COLO668 (cell line): ENCODE results near the gene CIAO1.
"Not testable (repeated sequence)": the region's sequence is repeated elsewhere in the genome, so short reads cannot be mapped to it uniquely, and the experiment has no call there.

Source experiments
- DNase-seq: peaks from one replicate; lab custom pipeline; 2025; ENCODE audit not compliant: unreplicated experiment; lab: John Stamatoyannopoulos, UW

The CIAO1 gene

DNA sequence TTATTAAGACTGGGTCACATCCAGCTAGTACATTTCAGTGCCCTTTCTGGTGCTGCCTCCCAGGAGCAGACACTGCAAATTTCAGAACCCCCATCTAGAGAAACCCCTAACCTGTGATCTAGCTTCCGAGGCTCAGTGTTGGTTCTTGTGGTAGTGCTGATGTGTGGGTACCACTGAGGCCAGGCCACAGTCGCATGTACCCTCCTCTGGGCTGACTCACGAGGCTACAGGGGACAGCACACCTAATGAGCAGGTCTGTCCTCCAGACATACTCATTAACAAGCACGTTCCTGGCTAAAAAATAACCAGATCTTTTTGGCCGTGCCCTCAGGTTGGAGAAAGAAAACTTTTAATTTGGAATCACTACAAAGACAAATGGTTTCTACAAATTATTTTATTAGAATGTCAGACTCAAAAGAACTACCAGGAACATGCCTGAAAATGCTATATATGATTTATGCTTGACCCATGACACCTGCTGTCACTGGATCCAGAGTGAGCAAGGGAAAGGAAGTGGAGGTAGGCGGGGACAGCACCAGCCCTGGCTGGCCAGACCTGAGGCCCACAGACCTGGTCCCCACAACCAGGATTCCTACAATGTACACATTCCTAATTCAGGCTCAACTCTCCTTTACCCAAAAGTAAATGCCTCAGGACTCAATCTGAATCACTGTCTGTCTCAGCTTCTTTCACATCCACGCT lies 8.5 kb downstream of the CIAO1 start:
- no peak for DNase-seq

DNA sequence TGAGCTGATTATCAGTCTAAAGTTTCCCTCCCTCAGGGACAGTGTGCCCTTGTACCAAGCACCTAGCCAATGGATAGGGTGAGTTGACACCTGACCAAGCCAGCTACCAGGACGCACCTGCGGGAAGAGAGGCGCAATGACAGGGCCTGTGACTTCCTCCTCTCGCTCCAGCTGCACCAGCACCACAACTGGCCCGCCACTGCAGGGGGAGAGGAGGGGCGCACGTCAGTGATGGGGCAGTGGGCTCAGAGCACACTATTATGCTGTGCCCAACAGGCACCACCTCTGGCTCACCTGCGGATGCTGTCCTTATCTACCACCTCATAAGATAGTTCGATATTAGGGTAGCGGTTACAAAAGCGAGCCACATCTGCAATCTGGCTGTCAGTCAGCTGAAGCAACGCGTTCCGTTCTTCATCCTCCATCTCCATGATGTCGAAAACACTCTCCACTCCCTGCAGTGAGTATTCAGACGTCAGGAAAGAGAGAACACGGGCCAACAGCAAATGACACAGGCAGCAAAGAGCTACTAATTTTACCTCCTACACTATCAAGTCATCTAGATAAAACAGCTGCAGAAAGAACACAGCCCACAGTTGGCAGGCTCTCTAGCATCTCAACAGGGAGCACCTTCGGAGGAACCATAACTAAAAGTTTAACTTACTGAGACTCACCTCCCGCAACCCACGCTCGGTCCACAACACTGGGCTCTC lies 10.9 kb downstream of the CIAO1 start:
- DNase-seq = no peak

GRCh38 chr2:96287273-96287856 lies 21.3 kb downstream of the CIAO1 start:
- DNase-seq = no peak

DNA sequence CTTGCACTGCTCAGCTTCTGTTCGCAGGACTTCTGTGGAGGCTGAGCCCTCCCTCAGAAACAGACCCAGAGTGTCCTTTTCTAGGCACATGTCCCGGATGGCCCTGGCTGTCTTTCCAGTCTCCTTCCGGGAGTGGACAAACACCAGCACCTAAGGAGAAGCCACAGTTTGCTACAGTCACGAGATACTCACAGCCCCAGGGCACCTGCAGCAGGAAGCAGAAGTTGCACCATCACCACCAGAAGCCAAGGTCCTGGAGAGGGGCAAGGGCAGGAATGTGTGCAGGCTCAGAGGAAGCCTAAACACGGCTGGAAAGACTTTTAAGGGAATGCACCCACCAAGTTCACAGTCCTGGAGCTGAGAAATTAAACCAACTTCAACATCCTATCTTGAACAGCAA lies 25.7 kb downstream of the CIAO1 start:
- no peak for DNase-seq

- not testable (repeated sequence) for DNase-seq
Measured at GRCh38 chr2:96294271-96294670, 28.2 kb downstream of the CIAO1 start.

DNA sequence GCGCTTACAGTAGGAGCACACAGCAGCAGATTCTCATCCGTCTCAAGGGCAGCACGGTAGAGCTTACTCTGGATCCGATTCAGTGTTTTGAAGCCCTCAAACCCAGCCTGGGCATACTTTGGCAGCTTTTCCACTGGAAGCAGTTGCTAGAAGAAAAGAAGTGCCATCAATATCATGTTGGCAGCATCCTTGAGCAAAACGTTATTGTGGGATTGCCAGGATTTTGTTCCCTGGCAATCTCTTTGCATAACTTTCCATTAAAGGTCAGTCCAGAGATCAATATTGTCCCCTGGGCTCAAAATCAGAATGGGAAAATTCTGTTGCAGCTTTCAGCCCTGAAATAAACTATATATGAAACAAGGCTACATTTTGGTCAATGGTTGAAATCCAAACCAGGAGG lies 30.9 kb downstream of the CIAO1 start:
- DNase-seq = no peak

DNA sequence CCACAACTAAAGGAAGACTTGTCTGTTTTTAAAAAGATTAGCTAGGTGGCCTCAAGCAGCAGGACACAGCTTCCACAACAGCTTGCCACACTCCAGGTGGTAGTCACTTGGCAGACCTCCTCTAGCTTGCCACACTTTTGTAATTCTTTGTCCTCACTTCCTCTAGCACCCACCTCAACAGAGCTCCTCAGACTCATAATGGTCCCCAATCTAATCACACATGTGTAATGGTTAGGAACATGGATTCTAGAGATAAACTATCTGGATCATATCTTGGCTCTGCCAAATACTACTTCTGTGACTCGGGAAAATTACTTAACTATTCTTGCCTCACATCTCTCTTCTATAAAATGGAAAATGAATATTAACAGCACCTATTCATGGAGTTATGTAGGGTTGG lies 35.8 kb downstream of the CIAO1 start:
- DNase-seq = no peak

DNA sequence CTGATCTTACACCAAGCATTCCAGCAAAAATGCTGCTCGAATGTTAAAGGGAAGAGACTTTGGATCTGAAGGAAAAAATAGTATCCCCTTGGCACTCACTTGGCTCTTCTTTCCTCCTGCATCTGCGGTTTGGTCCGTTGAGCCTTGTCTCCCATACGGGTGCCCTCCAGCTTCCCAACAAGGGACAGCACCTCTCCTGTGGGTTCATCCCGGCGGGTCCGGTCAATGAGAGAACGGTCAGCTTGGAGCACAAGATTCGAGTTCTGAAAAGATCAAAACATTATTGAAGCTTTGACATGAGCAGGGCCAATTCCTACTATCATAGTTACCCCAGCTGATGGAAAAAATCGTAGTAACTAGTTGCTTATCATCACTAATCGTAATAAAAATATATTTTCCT lies 38.6 kb downstream of the CIAO1 start:
- no peak for DNase-seq

DNA sequence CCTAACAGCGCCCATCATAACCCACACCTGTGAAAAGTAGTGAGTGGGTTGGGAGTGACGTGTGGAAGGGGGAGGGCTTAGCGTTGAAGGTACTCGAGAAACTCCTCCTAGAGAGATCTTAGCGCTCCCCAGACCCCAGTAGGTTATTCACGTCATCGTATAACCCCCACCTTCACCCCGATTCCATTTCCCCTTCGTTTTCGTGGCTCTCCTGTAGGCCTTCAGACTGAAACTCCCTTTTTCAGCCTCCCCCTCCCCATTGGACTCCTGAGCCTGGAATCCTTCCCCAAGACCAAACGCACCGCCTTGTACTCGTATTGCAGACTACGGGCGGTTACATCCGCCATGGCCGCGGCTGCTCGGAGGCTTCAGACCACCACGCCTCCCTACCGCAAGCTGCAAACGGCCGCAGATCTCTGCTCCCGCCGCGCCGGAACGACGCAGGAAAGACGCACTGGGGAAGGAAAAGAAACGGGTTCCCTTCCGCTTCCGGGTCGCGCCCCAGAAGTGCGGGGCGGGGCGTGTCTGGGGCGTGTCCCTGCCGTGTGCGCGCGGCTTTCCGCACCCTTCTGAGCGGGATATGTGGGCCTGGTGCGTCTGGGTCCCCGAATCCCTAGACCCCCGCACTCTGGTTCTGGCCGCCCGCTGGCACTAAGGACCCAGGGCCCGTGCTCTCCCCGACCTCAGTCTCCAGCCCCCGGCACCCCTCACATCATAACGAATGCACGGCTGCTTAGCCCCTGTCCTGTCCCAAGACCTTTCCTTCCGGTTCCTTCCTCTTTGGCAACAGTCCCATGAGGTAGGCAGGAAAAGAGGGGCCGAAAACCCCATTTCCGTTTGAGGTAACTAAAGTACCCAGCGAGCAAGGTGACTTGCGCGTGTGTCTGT lies 39.3 kb downstream of the CIAO1 start, which contains the start of gene SNRNP200:
Gene SNRNP200, minus strand, starts transcription at position 456 of the 888 bp plus-strand sequence. Its CDS starts 109 bp downstream, at position 347.
- peak; percentile 93 for DNase-seq

GRCh38 chr2:96305979-96306308 lies 39.9 kb downstream of the CIAO1 start:
- no peak for DNase-seq

DNA sequence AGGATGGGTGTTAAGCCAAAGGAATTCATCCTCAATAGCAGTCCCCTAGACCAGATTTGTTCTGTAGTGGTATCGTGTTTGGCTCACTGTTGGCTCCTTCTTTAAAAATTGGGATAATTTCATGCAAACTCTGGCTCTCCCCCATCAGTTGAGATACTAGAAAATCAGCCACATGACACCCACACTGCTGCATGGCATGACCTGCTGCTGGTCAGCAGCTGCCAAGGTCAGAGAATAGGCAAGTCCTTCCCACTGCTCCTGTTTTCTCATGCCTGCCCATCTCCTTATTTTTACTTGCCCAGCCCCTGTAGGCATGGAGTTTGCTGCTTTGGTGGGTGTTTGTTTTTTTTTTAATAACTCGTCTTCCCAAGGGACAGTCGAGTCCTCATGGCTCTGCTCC lies 40.3 kb downstream of the CIAO1 start:
- DNase-seq = no peak

DNA sequence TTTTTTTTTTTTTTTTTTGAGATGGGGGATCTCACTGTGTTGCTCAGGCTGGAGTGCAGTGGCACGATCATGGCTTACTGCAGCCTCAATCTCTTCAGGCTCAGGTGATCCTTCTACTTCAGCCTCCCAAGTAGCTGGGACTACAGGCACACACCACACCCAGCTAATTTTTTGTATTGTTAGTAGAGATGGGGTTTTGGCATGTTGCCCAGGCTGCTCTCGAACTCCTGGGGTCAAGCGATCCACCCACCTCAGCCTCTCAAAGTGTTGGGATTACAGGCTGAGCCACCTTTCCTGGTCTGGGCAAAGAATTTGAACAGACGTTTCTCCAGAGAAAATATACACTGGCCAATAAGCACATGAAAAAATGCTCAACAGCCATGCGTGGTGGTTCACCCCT lies 42.2 kb downstream of the CIAO1 start:
- peak; percentile 65 for DNase-seq

GRCh38 chr2:96315005-96315399 lies 49.0 kb downstream of the CIAO1 start:
- DNase-seq = no peak

DNA sequence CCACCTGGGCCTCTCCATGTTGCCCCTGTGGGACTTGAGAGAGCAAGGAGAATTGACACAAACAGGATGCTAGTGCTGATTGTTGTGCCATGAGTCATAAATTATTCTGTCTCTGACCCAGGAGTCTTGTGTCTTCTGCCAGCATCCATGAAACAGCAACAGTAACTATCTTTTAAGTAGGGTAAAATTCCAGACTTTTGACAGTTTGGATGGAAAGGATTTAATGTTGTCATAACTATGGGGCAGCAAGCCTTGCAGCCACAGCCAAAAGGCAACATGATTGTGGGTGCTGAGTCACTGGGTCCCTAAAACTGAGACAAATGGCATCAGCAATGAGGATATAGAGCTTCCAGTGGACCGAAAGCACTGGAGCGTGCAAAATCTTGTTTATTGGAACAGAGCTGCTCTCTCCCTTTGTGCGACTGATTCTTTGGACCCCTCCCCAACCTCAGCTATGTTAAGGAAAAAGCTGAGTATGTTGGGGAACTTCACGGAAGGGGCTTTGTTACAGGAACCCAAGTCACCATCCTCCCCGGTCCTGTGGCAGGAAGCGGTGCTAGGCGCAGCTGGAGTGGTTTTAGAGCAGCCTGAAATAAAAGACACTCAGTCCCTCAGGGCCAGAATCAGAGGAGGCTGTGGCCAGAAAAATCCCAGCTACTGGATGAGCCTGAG lies 49.5 kb downstream of the CIAO1 start:
- no peak for DNase-seq

DNA sequence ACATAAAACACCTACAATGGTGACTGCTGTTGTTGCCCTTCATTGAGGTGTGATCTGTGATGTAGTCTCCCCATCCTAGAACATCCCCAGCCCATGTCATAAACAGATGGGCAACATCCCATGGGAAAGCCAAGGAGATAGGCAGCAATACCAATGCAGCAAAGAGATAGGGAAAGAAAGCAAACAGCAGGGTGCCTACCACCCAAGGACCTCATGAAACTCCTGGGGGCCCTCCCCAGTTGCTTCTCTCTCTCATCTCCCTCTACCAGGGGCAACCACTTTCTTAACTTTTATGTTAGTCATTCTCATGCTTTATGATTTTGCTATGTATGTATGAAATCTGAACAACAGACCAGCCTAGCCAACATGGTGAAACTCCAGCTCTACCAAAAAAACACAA lies 51.0 kb downstream of the CIAO1 start:
- no peak for DNase-seq

DNA sequence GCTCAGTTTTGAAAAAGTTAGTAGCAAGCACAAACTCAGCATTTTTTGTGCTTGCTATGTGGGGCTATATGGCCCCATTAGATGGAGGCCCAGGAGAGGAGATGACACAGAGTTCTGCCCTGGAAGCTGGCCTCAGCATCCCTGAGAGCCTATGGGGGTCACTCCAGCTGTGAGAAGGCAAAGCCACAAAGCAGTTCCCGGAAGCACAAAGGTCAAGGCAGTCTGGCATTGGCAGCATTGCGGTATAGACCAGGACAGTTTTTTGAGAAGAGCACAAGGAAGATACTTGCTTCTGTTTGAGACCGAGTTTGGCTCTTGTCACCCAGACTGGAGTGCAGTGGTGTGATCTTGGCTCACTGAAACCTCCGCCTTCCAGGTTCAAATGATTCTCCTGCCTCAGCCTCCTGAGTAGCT lies 51.6 kb downstream of the CIAO1 start:
- no peak for DNase-seq

GRCh38 chr2:96318723-96319122 lies 52.7 kb downstream of the CIAO1 start:
- DNase-seq = no peak

- no peak for DNase-seq
Measured at GRCh38 chr2:96319396-96319795, 53.4 kb downstream of the CIAO1 start.

DNA sequence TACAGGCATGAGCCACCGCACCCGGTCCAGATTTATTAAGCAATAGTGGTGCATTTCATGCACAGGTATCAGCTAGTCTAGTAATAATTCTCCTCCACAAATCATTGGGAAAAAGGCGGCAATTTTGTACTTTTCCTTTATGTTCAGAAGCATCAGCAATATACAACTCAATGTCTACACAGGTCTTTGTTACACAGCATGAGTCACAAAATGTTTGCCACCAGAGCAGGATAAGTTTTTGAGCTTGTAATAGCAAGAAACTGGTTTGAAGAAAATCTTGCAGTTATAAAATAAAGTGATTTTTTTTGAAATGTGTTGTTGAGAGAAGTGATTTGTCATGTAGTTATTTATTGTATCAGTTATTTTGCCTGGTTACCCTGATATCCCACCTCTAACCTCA lies 54.3 kb downstream of the CIAO1 start:
- DNase-seq = no peak

DNA sequence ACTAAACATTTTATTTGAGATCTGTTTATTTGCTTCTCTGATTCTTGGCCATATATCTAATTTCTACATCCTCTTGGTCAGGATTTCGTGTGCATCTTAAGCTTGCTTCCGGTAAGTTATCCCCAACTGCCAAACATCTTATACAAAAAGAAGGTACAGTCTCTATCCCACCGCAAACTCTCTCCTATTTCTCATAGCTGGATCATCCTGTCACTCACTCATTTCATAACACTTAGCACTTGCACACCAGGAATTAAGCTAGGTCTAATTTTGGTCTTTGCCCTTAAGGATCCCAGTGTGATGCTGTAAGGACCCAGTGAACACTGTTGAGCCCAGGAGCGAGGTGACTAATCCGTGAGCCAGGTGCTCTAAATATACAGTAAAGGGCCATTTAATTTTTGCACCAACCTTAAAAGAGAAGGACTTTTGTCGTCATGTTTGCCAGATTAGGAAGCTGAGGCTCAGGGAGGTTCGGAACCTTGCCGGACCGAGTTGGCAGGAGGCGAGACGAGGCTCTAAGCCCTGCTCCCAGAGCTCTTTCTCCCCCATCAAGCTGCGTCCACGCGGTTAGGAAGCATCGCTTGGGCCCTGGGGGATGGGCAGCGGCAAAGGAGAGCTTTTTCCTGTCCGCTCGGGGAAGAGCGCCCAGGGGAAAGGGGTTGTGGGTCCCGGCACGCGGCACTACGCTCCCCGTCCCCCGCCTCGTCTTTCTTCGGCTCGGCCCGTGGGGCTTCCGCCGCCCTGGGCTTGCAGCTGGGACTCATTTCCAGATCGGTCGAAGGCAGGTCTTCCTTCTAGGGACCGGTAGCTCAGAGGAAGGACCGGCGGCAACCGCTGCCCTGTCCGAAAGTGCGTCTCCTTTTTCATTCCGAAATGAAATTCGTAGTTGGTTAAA lies 55.0 kb downstream of the CIAO1 start:
- peak; percentile 74 for DNase-seq
